Osteoblast (primary cell): ENCODE data around the gene PPIL6. TPM values are rescaled to one million over a fixed set of nuclear protein-coding genes. Genes with fewer than 3 reads are reported as not detected.

Experiments used
- DNase-seq: peaks from one replicate; pipeline ENCODE4 v3.0.0; 2011; ENCODE audit warnings: low spot score, mixed read lengths; ENCODE audit not compliant: insufficient read length; ENCODE audit errors: missing footprints
- H2AFZ ChIP-seq: 2 replicates; pipeline ENCODE4 v1.6.0; 2011; ENCODE audit warnings: mild to moderate bottlenecking, low read length
- H3K27ac ChIP-seq: 2 replicates; pipeline ENCODE4 v1.5.1; 2011; ENCODE audit warnings: mild to moderate bottlenecking, low read depth, low read length, moderate library complexity
- H3K27me3 ChIP-seq: 2 replicates; pipeline ENCODE4 v1.6.0; 2012; ENCODE audit warnings: mild to moderate bottlenecking, control low read depth, inconsistent platforms, low read length, moderate library complexity; ENCODE audit not compliant: insufficient read depth
- H3K36me3 ChIP-seq: 2 replicates; pipeline ENCODE4 v1.5.1; 2011; ENCODE audit warnings: mild to moderate bottlenecking, low read length, control low read depth, moderate library complexity; ENCODE audit not compliant: insufficient read depth
- H3K4me1 ChIP-seq: 2 replicates; pipeline ENCODE4 v1.5.1; 2011; ENCODE audit warnings: mild to moderate bottlenecking, low read length, control low read depth, moderate library complexity; ENCODE audit not compliant: insufficient read depth
- H3K4me2 ChIP-seq: 2 replicates; pipeline ENCODE4 v1.6.0; 2011; ENCODE audit warnings: mild to moderate bottlenecking, low read length; ENCODE audit not compliant: insufficient read depth
- H3K4me3 ChIP-seq: fragments of 200-600 bp; sonication (generic); 3 replicates; pipeline ENCODE4 v1.5.1; 2012; ENCODE audit warnings: mild to moderate bottlenecking, low read length, inconsistent platforms; ENCODE audit not compliant: insufficient read depth
- H3K79me2 ChIP-seq: 2 replicates; pipeline ENCODE4 v1.6.0; 2012; ENCODE audit warnings: mild to moderate bottlenecking, low read length, control low read depth, inconsistent platforms; ENCODE audit not compliant: insufficient read depth
- H3K9me3 ChIP-seq: 2 replicates; pipeline ENCODE4 v1.5.1; 2011; ENCODE audit warnings: low read depth, low read length, control low read depth
- H4K20me1 ChIP-seq: 2 replicates; pipeline ENCODE4 v1.6.0; 2012; ENCODE audit warnings: mild to moderate bottlenecking, low read length, control low read depth; ENCODE audit not compliant: insufficient read depth
- CTCF ChIP-seq: IDR thresholded peaks from 2 replicates; pipeline ENCODE4 v1.5.1; 2011; ENCODE audit warnings: mild to moderate bottlenecking, low read depth, low read length, moderate library complexity; ENCODE audit errors: extremely low read depth
- total RNA-seq: library from RNA; depleted of rRNA; stranded (reverse); fragments of >200 nt; gene quantifications from 2 replicates; pipeline ENCODE4 v1.2.3, GENCODE V29; 2012

PPIL6 gene
- total RNA-seq, 1 donor: 5.8 TPM

- Histone ChIP-seq H3K79me2 (peaks cover 25% of the 10 kb centered on the region), H3K4me2 (no peak overlapping the region), H3K4me1 (peaks cover 10% of the 10 kb centered on the region), H3K27me3 (no peaks in the 10 kb centered on the region), H4K20me1 (no peaks in the 10 kb centered on the region), H3K36me3 (peaks cover 19% of the 10 kb centered on the region), H3K4me3 (no peak overlapping the region), H2AFZ (no peak overlapping the region), H3K9me3 (no peaks in the 10 kb centered on the region), H3K27ac (no peak overlapping the region)
- no peak for DNase-seq
- no peak for TF ChIP-seq CTCF
Observed at GRCh38 chr6:109484122-109484521, 43.7 kb upstream of the PPIL6 start.

GRCh38 chr6:109483735-109484057 lies 43.3 kb upstream of the PPIL6 start:
- Histone ChIP-seq H3K27ac (no peak overlapping the region), H2AFZ (peak overlapping the region; percentile 85), H4K20me1 (no peaks in the 10 kb centered on the region), H3K4me3 (peak overlapping the region; percentile 65), H3K4me1 (peaks cover 11% of the 10 kb centered on the region), H3K27me3 (no peaks in the 10 kb centered on the region), H3K4me2 (peak overlapping the region; percentile 89), H3K79me2 (peaks cover 28% of the 10 kb centered on the region), H3K9me3 (no peaks in the 10 kb centered on the region), H3K36me3 (peaks cover 19% of the 10 kb centered on the region)
- DNase-seq: no peak
- TF ChIP-seq CTCF: no peak

- Histone ChIP-seq H3K4me1 (peaks cover 11% of the 10 kb centered on the region), H2AFZ (peak within 1 kb of the TSS; percentile 85), H3K4me2 (peak within 1 kb of the TSS; percentile 91), H3K79me2 (peaks cover 34% of the 10 kb centered on the region), H3K27ac (peak within 1 kb of the TSS; percentile 12), H3K4me3 (peak within 1 kb of the TSS; percentile 76), H3K27me3 (no peaks in the 10 kb centered on the region), H3K9me3 (no peaks in the 10 kb centered on the region), H3K36me3 (peaks cover 19% of the 10 kb centered on the region), H4K20me1 (no peaks in the 10 kb centered on the region)
- TF ChIP-seq CTCF: no peak
- DNase-seq: peak; percentile 99
Observed at GRCh38 chr6:109482905-109483734, 42.7 kb upstream of the PPIL6 start, which contains the start of gene ZBTB24. TSS of gene ZBTB24 (minus strand) at chr6:109483219. CDS start at chr6:109482026, 1,193 bp downstream.

GRCh38 chr6:109480993-109481480 lies 40.6 kb upstream of the PPIL6 start:
- H4K20me1 ChIP-seq: peaks cover 2% of the 10 kb centered on the region
- no peak overlapping the region for H3K4me3 ChIP-seq
- no peaks in the 10 kb centered on the region for H3K9me3 ChIP-seq
- peaks cover 48% of the 10 kb centered on the region for H3K79me2 ChIP-seq
- H3K27ac ChIP-seq: no peak overlapping the region
- no peaks in the 10 kb centered on the region for H3K27me3 ChIP-seq
- H3K36me3 ChIP-seq: peaks cover 26% of the 10 kb centered on the region
- no peak for DNase-seq
- H2AFZ ChIP-seq: no peak overlapping the region
- no peak overlapping the region for H3K4me2 ChIP-seq
- TF ChIP-seq CTCF: no peak
- peaks cover 11% of the 10 kb centered on the region for H3K4me1 ChIP-seq
